ENCODE measurements around the gene GPC3. TPM values are rescaled to one million over a fixed set of nuclear protein-coding genes. Genes with fewer than 3 reads are reported as not detected.
"Not testable (repeated sequence)": the region's sequence is repeated elsewhere in the genome, so short reads cannot be mapped to it uniquely, and the experiment has no call there.

The GPC3 gene
- total RNA-seq, 1 experiment from 2014 or later: 233 TPM

- Mint-ChIP-seq H3K4me3 (ENCODE audit: unreplicated experiment) (no peak overlapping the region), H3K36me3 (ENCODE audit: insufficient read depth, unreplicated experiment) (peaks cover 4% of the 10 kb centered on the region), H3K27me3 (ENCODE audit: insufficient read depth, unreplicated experiment) (no peaks in the 10 kb centered on the region), H3K9me3 (ENCODE audit: unreplicated experiment) (no peaks in the 10 kb centered on the region), H3K4me1 (ENCODE audit: low read depth, unreplicated experiment) (no peaks in the 10 kb centered on the region), H3K27ac (ENCODE audit: unreplicated experiment) (no peak overlapping the region)
- TF ChIP-seq, protein P1, sequence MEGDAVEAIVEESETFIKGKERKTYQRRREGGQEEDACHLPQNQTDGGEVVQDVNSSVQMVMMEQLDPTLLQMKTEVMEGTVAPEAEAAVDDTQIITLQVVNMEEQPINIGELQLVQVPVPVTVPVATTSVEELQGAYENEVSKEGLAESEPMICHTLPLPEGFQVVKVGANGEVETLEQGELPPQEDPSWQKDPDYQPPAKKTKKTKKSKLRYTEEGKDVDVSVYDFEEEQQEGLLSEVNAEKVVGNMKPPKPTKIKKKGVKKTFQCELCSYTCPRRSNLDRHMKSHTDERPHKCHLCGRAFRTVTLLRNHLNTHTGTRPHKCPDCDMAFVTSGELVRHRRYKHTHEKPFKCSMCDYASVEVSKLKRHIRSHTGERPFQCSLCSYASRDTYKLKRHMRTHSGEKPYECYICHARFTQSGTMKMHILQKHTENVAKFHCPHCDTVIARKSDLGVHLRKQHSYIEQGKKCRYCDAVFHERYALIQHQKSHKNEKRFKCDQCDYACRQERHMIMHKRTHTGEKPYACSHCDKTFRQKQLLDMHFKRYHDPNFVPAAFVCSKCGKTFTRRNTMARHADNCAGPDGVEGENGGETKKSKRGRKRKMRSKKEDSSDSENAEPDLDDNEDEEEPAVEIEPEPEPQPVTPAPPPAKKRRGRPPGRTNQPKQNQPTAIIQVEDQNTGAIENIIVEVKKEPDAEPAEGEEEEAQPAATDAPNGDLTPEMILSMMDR (IDR thresholded peaks at IDR 0.05; ENCODE audit: insufficient read depth in 1 of 2, low read depth in 1 of 2, low read length in 1 of 2, severe bottlenecking in 1 of 2, unreplicated experiment in 1 of 2): no peak
- DNase-seq: no peak
- POLR2A ChIA-PET: no interaction called here
- CTCF ChIA-PET: no interaction called here
- Histone ChIP-seq H3K27me3 (replicated peaks; ENCODE audit: control insufficient read depth, insufficient read depth, low read length) (no peaks in the 10 kb centered on the region), H3K36me3 (ENCODE audit: control insufficient read depth, insufficient read depth, low read length) (no peaks in the 10 kb centered on the region), H3K9me3 (no peaks in the 10 kb centered on the region), H3K4me3 (ENCODE audit: low read depth, low read length) (no peak overlapping the region), H3K4me1 (no peaks in the 10 kb centered on the region)
- intact Hi-C loops (cut with micrococcal nuclease; ENCODE audit: unreplicated experiment): no loop called here
- no TSS peak for BruUV-seq (replicated peaks)
These were observed 355.0 kb downstream of the GPC3 start for GRCh38 chrX:133630362-133630761.

GRCh38 chrX:133627673-133628072 lies 357.7 kb downstream of the GPC3 start:
- Mint-ChIP-seq H3K27me3 (ENCODE audit: insufficient read depth, unreplicated experiment) (no peaks in the 10 kb centered on the region), H3K4me1 (ENCODE audit: low read depth, unreplicated experiment) (no peaks in the 10 kb centered on the region), H3K9me3 (ENCODE audit: unreplicated experiment) (no peaks in the 10 kb centered on the region), H3K27ac (ENCODE audit: unreplicated experiment) (no peak overlapping the region), H3K36me3 (ENCODE audit: insufficient read depth, unreplicated experiment) (peaks cover 4% of the 10 kb centered on the region), H3K4me3 (ENCODE audit: unreplicated experiment) (no peak overlapping the region)
- CTCF ChIA-PET: no interaction called here
- no peaks in the 10 kb centered on the region for H3K4me1 ChIP-seq
- H3K27me3 ChIP-seq (replicated peaks; ENCODE audit: control insufficient read depth, insufficient read depth, low read length): no peaks in the 10 kb centered on the region
- no peak overlapping the region for H3K4me3 ChIP-seq (ENCODE audit: low read depth, low read length)
- no TSS peak for BruUV-seq (replicated peaks)
- no peaks in the 10 kb centered on the region for H3K36me3 ChIP-seq (ENCODE audit: control insufficient read depth, insufficient read depth, low read length)
- intact Hi-C loops (cut with micrococcal nuclease; ENCODE audit: unreplicated experiment): no loop called here
- TF ChIP-seq, protein P1 (IDR thresholded peaks at IDR 0.05; ENCODE audit: insufficient read depth in 1 of 2, low read depth in 1 of 2, low read length in 1 of 2, severe bottlenecking in 1 of 2, unreplicated experiment in 1 of 2): no peak
- POLR2A ChIA-PET: no interaction called here
- no peak for DNase-seq
- H3K9me3 ChIP-seq: no peaks in the 10 kb centered on the region

- H3K4me1 ChIP-seq; H3K27me3 ChIP-seq (replicated peaks; ENCODE audit: control insufficient read depth, insufficient read depth, low read length); H3K9me3 Mint-ChIP-seq (ENCODE audit: unreplicated experiment); H3K9me3 ChIP-seq; CTCF ChIA-PET; BruUV-seq (replicated peaks); H3K36me3 ChIP-seq (ENCODE audit: control insufficient read depth, insufficient read depth, low read length); DNase-seq; H3K4me1 Mint-ChIP-seq (ENCODE audit: low read depth, unreplicated experiment); intact Hi-C loops (cut with micrococcal nuclease; ENCODE audit: unreplicated experiment); H3K4me3 ChIP-seq (ENCODE audit: low read depth, low read length); POLR2A ChIA-PET; H3K27ac Mint-ChIP-seq (ENCODE audit: unreplicated experiment); H3K36me3 Mint-ChIP-seq (ENCODE audit: insufficient read depth, unreplicated experiment); H3K4me3 Mint-ChIP-seq (ENCODE audit: unreplicated experiment); H3K27me3 Mint-ChIP-seq (ENCODE audit: insufficient read depth, unreplicated experiment): not testable (repeated sequence)
These were observed 364.0 kb downstream of the GPC3 start for GRCh38 chrX:133621384-133621783.

GRCh38 chrX:133611676-133612075 lies 373.7 kb downstream of the GPC3 start:
- no TSS peak for BruUV-seq (replicated peaks)

More at GRCh38 chrX:133611676-133612075, 373.7 kb downstream of the GPC3 start:
- no peaks in the 10 kb centered on the region for H3K9me3 ChIP-seq
- ChIA-PET POLR2A (no interaction called here), CTCF (no interaction called here)
- Mint-ChIP-seq H3K27me3 (ENCODE audit: insufficient read depth, unreplicated experiment) (no peaks in the 10 kb centered on the region), H3K27ac (ENCODE audit: unreplicated experiment) (no peak overlapping the region), H3K4me1 (ENCODE audit: low read depth, unreplicated experiment) (no peaks in the 10 kb centered on the region), H3K4me3 (ENCODE audit: unreplicated experiment) (no peak overlapping the region), H3K9me3 (ENCODE audit: unreplicated experiment) (no peaks in the 10 kb centered on the region), H3K36me3 (ENCODE audit: insufficient read depth, unreplicated experiment) (peaks cover 6% of the 10 kb centered on the region)
- H3K4me3 ChIP-seq (ENCODE audit: low read depth, low read length): no peak overlapping the region
- DNase-seq: no peak
- H3K36me3 ChIP-seq (ENCODE audit: control insufficient read depth, insufficient read depth, low read length): no peaks in the 10 kb centered on the region
- intact Hi-C loops (cut with micrococcal nuclease; ENCODE audit: unreplicated experiment): no loop called here
- no peaks in the 10 kb centered on the region for H3K27me3 ChIP-seq (replicated peaks; ENCODE audit: control insufficient read depth, insufficient read depth, low read length)
- H3K4me1 ChIP-seq: no peaks in the 10 kb centered on the region
- TF ChIP-seq, protein P1 (IDR thresholded peaks at IDR 0.05; ENCODE audit: insufficient read depth in 1 of 2, low read depth in 1 of 2, low read length in 1 of 2, severe bottlenecking in 1 of 2, unreplicated experiment in 1 of 2): no peak
